HG02885 (cell line): ENCODE data around the gene DMPK.
A peak's percentile ranks its signal among the peaks of the same experiment; 100 is the strongest.
"Not testable (repeated sequence)": the region's sequence is repeated elsewhere in the genome, so short reads cannot be mapped to it uniquely, and the experiment has no call there.

Source experiments
- ATAC-seq: cut with Tn5 transposase; IDR thresholded peaks from one replicate; pipeline ENCODE4 v1.9.1; 2021; ENCODE audit warnings: mild to moderate bottlenecking; ENCODE audit not compliant: unreplicated experiment, poor library complexity

DMPK gene

DNA sequence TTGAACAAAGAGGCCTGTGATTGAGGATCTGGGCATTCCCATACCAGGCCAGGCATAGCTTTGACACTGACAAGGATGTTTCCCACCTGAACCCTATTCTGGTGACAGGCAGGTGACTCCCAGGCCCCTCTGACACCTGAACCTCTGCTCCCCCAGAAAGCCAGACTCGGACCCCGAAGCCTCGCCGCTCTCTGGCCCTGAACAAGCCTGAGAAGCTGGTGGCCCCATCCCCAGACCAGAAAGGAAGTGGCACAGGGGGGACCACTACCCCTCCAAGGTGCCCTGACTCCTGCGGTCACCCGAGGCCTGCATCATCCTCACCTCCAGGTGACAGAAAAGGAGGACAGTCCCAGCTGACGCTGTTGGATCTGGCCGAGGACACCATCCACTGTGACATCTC, 28.0 kb downstream of the DMPK start:
- no peak for ATAC-seq

GRCh38 chr19:45753548-45753947, 28.7 kb downstream of the DMPK start:
- no peak for ATAC-seq

DNA sequence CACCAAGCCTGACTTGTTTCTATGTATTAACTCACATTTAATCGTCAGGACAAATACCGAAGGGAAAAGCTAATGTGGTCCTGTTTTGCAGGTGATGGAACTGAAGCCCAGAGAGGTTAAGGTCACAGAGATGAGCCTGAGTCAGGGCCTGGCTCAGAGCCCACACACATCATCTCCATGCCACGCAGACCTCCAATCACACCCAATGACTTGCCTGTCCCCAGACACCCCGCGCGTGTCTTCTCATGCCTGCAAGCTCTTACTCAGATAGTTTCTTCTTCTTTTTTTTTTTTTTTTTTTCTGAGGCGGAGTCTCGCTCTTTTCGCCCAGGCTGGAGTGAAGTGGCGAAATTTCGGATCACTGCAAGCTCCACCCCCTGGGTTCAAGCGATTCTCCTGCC, 29.7 kb downstream of the DMPK start:
- ATAC-seq: no peak

DNA sequence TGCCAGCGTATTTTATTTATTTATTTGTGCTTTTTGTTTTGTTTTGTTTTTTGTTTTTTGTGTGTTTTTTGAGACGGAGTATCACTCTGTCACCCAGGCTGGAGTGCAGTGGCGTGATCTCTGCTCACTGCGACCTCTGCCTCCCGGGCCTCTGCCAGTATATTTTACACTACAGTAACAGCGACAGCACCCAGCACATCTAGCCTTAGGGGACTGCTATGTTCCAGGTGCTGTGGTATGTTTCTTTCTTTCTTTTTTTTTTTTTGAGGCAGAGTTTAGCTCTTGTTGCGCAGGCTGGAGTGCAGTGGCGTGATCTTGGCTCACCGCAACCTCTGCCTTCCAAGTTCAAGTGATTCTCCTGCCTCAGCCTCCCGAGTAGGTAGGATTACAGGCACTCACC, 30.8 kb downstream of the DMPK start:
- not testable (repeated sequence) for ATAC-seq

GRCh38 chr19:45747513-45747912, 34.8 kb downstream of the DMPK start:
- ATAC-seq: no peak

DNA sequence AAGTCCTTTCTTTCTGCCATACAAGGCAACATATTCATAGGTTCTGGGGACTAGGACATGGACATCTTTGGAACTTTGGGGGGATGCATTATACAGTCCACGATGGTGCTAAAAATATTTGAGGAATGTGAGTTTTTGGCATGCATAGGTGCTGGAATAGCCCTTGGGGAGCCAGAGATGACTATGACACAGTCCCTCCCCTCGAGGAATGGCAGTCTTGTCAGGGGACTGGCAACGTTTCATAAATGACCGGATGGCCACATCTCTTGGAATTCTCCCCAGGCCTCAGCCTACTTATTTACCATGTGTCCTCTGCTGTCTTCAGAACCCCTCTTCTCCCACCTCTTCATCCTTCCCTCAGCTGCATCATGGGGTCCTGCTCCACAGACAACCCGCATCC, 35.4 kb downstream of the DMPK start:
- ATAC-seq: no peak

DNA sequence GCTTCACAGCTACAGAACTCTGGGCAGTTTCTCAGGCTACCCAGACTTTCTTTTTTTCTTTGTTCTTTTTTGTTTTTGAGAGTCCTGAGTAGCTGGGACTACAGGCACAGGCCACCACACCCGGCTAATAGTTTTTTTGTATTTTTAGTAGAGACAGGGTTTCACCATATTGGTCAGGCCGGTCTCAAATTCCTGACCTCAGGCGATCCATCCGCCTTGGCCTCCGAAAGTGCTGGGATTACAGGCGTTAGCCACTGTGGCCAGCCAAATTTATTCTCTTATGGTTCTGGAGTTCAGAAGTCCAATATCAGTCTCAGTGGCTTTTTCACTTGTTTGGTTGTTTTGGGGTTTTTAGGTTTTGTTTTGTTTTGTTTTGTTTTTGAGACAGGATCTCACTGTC, 36.7 kb downstream of the DMPK start:
- no peak for ATAC-seq

GRCh38 chr19:45742969-45743368, 39.3 kb downstream of the DMPK start:
- ATAC-seq: no peak

- no peak for ATAC-seq
Observed at GRCh38 chr19:45739498-45740439, 42.5 kb downstream of the DMPK start.

GRCh38 chr19:45733160-45733810, 49.0 kb downstream of the DMPK start, which contains the start of gene MEIOSIN:
MEIOSIN (plus strand) TSS chr19:45733439; CDS start chr19:45735377, 1,938 bp downstream.
- no peak for ATAC-seq

DNA sequence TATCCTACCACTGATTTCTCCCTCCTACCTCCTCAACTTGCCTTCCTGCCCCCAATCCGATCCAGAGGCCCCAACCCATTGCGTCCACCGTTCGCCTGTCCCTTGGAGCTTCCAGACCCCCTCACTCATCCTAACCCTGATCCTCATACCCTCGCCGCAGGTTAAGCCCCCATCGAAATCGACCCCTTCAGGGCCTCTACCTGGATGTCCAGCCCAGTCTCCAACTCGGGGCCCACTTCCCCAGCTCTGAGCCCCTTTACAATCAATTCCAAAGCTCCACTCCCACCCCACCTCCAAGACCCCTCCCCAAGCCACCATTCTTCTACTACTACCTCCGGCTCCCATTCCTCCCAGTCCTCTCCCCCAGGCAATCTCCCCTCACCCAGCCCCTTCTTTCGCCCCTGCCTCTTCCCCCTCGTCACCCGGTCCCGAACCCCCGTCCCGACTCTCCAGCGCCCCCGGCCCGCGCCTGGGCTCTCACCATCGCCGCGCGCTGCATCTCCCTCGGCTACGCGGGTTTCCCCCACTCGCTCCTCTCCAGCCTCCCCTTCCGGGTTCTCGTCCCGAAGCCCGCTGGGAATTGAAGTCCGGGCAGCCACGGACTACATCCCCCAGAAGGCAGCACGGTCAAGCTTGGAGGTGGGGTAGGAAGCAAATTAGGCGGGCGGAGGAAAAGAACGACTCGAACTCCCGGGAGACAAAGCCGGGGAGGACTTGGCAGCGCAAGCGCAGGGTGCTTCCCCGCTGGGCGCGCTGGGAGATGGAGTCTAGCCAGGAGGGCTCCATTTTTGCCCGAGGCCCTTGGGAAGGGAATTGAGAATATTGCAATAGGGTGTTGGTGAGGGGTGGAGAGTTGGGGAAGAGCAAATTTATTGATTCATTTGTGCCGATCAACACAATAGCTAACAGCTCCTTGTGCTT, 51.7 kb downstream of the DMPK start, which contains the start of gene FBXO46:
Gene FBXO46 (minus strand): TSS at position 529 of the 921 bp plus-strand sequence. CDS start 17,401 bp downstream, outside the sequence.
- ATAC-seq: peak; percentile 94

DNA sequence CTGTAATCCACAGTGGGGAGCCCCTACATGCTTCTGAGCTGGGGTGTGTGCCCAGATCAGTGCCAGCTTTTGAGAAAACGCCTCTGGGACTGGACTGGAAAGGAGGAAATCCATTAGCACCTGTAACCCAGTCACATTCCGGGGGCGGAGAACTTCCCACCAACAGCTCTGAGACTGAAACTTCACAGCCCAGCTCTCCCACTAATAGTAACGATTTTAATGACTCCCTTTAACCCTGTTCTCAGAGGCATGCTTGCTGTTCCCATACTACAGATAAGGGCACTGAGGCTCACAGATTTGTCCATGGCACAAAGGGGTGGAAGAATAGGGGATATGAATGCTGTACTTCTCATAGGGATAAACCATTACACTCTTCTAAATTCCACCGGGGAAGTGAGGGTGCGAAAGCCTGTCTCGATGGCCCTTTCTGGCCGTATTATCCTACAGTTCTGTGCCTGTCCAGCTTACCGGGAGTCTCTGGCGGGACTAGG, 52.4 kb downstream of the DMPK start:
- ATAC-seq: no peak

DNA sequence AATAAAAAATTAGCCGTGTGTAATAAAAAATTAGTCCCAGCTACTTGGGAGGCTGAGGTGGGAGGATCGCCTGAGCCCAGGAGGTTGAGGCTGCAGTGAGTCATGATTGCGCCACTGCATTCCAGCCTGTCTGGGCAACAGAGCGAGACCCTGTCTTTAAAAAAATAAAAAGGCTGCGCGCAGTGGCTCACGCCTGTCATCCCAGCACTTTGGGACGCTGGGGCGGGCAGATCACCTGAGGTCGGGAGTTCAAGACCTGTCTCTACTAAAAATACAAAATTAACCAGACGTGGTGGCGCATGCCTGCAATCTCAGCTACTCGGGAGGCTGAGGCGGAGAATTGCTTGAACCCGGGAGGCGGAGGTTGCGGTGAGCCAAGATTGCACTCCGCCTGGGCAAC, 53.6 kb downstream of the DMPK start:
- not testable (repeated sequence) for ATAC-seq

- ATAC-seq: not testable (repeated sequence)
Observed at GRCh38 chr19:45720065-45720464, 62.2 kb downstream of the DMPK start.
